Keratinocyte (primary cell): ENCODE measurements around the gene BRD2. TPM values are rescaled to one million over a fixed set of nuclear protein-coding genes. Genes with fewer than 3 reads are reported as not detected.

ENCODE experiments used
- DNase-seq: peaks from one replicate; pipeline ENCODE4 v3.0.0-alpha.2; 2011; ENCODE audit warnings: low read depth, missing footprints, low spot score
- FAIRE-seq: peaks from 2 replicates; lab custom pipeline; 2011; peaks lifted over from hg19 to GRCh38; lab: Jason Lieb, UNC
- H2AFZ ChIP-seq: 2 replicates; pipeline ENCODE4 v1.6.0; 2012; ENCODE audit warnings: low read length, control low read depth, inconsistent platforms; ENCODE audit not compliant: control insufficient read depth
- H3K27ac ChIP-seq: 2 replicates; pipeline ENCODE4 v1.5.1; 2011; ENCODE audit warnings: low read length; ENCODE audit not compliant: control insufficient read depth, insufficient read depth
- H3K27me3 ChIP-seq: 3 replicates; pipeline ENCODE4 v1.6.0; 2011; ENCODE audit warnings: low read length; ENCODE audit not compliant: control insufficient read depth, insufficient read depth; ENCODE audit errors: extremely low read depth
- H3K36me3 ChIP-seq, 2 experiments: 2 replicates in 1 of 2; 3 replicates in 1 of 2; pipeline ENCODE4 v1.5.1; 2011; ENCODE audit warnings: low read length in 2 of 2, mild to moderate bottlenecking in 1 of 2; ENCODE audit not compliant: control insufficient read depth in 2 of 2, insufficient read depth in 2 of 2; ENCODE audit errors: extremely low read depth in 1 of 2
- H3K4me1 ChIP-seq: 3 replicates; pipeline ENCODE4 v1.5.1; 2011; ENCODE audit warnings: low read length; ENCODE audit not compliant: control insufficient read depth, insufficient read depth; ENCODE audit errors: extremely low read depth
- H3K4me2 ChIP-seq: 3 replicates; pipeline ENCODE4 v1.6.0; 2011; ENCODE audit warnings: low read depth, low read length; ENCODE audit not compliant: control insufficient read depth, insufficient read depth; ENCODE audit errors: extremely low read depth
- H3K4me3 ChIP-seq, 3 experiments: fragments of 200-600 bp in 1 of 3; sonication (generic) in 1 of 3; 2 replicates in 2 of 3; 3 replicates in 1 of 3; pipeline ENCODE4 v1.5.1; 2011 to 2016; ENCODE audit warnings: low read length in 3 of 3, mild to moderate bottlenecking in 3 of 3, control low read depth in 2 of 3, inconsistent platforms in 1 of 3, low read depth in 1 of 3, mixed read lengths in 1 of 3, mixed run types in 1 of 3, moderate library complexity in 1 of 3; ENCODE audit not compliant: control insufficient read depth in 2 of 3, insufficient read depth in 2 of 3; ENCODE audit errors: extremely low read depth in 1 of 3
- H3K79me2 ChIP-seq: 2 replicates; pipeline ENCODE4 v1.6.0; 2012; ENCODE audit warnings: low read length; ENCODE audit not compliant: control insufficient read depth, insufficient read depth
- H3K9ac ChIP-seq: 3 replicates; pipeline ENCODE4 v1.6.0; 2011; ENCODE audit warnings: low read length; ENCODE audit not compliant: control insufficient read depth, insufficient read depth; ENCODE audit errors: extremely low read depth
- H3K9me1 ChIP-seq: 3 replicates; pipeline ENCODE4 v1.6.0; 2011; ENCODE audit warnings: low read length; ENCODE audit not compliant: control insufficient read depth, insufficient read depth; ENCODE audit errors: extremely low read depth
- H3K9me3 ChIP-seq: 2 replicates; pipeline ENCODE4 v1.5.1; 2012; ENCODE audit warnings: low read depth, low read length; ENCODE audit not compliant: control insufficient read depth
- H4K20me1 ChIP-seq: 3 replicates; pipeline ENCODE4 v1.6.0; 2011; ENCODE audit warnings: low read length; ENCODE audit not compliant: control insufficient read depth, insufficient read depth; ENCODE audit errors: extremely low read depth
- CTCF ChIP-seq, 3 experiments: IDR thresholded peaks in 1 of 3; conservative IDR thresholded peaks in 1 of 3; optimal IDR thresholded peaks in 1 of 3; 2 replicates in 2 of 3; 3 replicates in 1 of 3; pipeline versions ENCODE3 to v1.5.1; 2011; ENCODE audit warnings: low read length in 3 of 3, mild to moderate bottlenecking in 3 of 3, moderate library complexity in 2 of 3, control low read depth in 1 of 3, inconsistent platforms in 1 of 3; ENCODE audit not compliant: insufficient read depth in 2 of 3; ENCODE audit errors: extremely low read depth in 1 of 3
- EZH2 ChIP-seq: IDR thresholded peaks from one replicate; pipeline ENCODE4 v1.6.1; 2012; ENCODE audit warnings: inconsistent platforms, mild to moderate bottlenecking, low read length, moderate library complexity
- dilution Hi-C: fragments of 300-500 bp; cut with MboI; formaldehyde crosslinking; loops from one replicate; pipeline ENCODE4 v1.7.0; 2020; ENCODE audit warnings: low sequenced_read_pairs; ENCODE audit not compliant: extremely low pct_ligation_motif_present
- polyA plus RNA-seq, 5 experiments: library from polyadenylated mRNA; depleted of rRNA in 3 of 5; stranded (reverse) in 3 of 5; stranded (forward) in 1 of 5; unstranded in 1 of 5; fragments of >200 nt; gene quantifications; 1 replicate in 1 of 5; 2 replicates in 3 of 5; 3 replicates in 1 of 5; pipeline versions ENCODE4 v1.2.1 to v1.2.3, GENCODE V29; 2011 to 2012; ENCODE audit warnings: missing spikeins in 2 of 5, low read depth in 1 of 5, low replicate concordance in 1 of 5

The BRD2 gene
- polyA plus RNA-seq, 1 donor (not counting 4 experiments of a cell fraction or from before 2014, with no cell fraction given): 121 TPM

GRCh38 chr6:32977953-32978324 is 9.5 kb downstream of the BRD2 start:
- no peak overlapping the region for H3K4me3 ChIP-seq
- peaks cover 25% of the 10 kb centered on the region for H3K4me1 ChIP-seq
- peaks cover 60 to 83% of the 10 kb centered on the region in 2 experiments for H3K36me3 ChIP-seq
- no peak for FAIRE-seq
- no peak overlapping the region for H2AFZ ChIP-seq
- no peaks in the 10 kb centered on the region for H3K27me3 ChIP-seq
- H3K27ac ChIP-seq: no peak overlapping the region
- peaks cover 63% of the 10 kb centered on the region for H3K79me2 ChIP-seq
- no peaks in the 10 kb centered on the region for H3K9me3 ChIP-seq
- no peak overlapping the region for H3K4me2 ChIP-seq
- H3K9me1 ChIP-seq: peaks cover 10% of the 10 kb centered on the region
- H4K20me1 ChIP-seq: peaks cover 83% of the 10 kb centered on the region
- H3K9ac ChIP-seq: no peak overlapping the region
- dilution Hi-C loops: no loop called here
- no peak for DNase-seq
- TF ChIP-seq CTCF (optimal IDR thresholded peaks at IDR 0.05 in 1 of 3, IDR thresholded peaks at IDR 0.05 in 1 of 3, conservative IDR thresholded peaks at IDR 0.05 in 1 of 3; ENCODE audit: extremely low read depth in 1 of 3, insufficient read depth in 2 of 3, low read length in 3 of 3): no peak
- no peak for TF ChIP-seq EZH2

- Histone ChIP-seq H3K4me1 (peaks cover 21% of the 10 kb centered on the region), H3K36me3 (peaks cover 46 to 63% of the 10 kb centered on the region in 2 experiments)
Measured at GRCh38 chr6:32979720-32980487, 11.5 kb downstream of the BRD2 start.

More at GRCh38 chr6:32979720-32980487, 11.5 kb downstream of the BRD2 start:
- Histone ChIP-seq H3K27ac (no peak overlapping the region), H3K9me3 (no peaks in the 10 kb centered on the region), H3K4me3 (no peak overlapping the region), H3K9me1 (peaks cover 10% of the 10 kb centered on the region), H3K27me3 (no peaks in the 10 kb centered on the region), H3K9ac (no peak overlapping the region), H4K20me1 (peaks cover 64% of the 10 kb centered on the region), H3K4me2 (no peak overlapping the region), H2AFZ (no peak overlapping the region), H3K79me2 (peaks cover 43% of the 10 kb centered on the region)
- FAIRE-seq (no peak), DNase-seq (no peak)
- dilution Hi-C loops: no loop called here
- TF ChIP-seq CTCF (optimal IDR thresholded peaks at IDR 0.05 in 1 of 3, IDR thresholded peaks at IDR 0.05 in 1 of 3, conservative IDR thresholded peaks at IDR 0.05 in 1 of 3; ENCODE audit: extremely low read depth in 1 of 3, insufficient read depth in 2 of 3, low read length in 3 of 3) (no peak), EZH2 (no peak)
